ENCODE results near the gene NXT1. TPM values are rescaled to one million over a fixed set of nuclear protein-coding genes. Genes with fewer than 3 reads are reported as not detected.
"Not testable (repeated sequence)": the region's sequence is repeated elsewhere in the genome, so short reads cannot be mapped to it uniquely, and the experiment has no call there.

The NXT1 gene
- total RNA-seq, 1 donor from 2014 or later = 26.6 TPM

DNA sequence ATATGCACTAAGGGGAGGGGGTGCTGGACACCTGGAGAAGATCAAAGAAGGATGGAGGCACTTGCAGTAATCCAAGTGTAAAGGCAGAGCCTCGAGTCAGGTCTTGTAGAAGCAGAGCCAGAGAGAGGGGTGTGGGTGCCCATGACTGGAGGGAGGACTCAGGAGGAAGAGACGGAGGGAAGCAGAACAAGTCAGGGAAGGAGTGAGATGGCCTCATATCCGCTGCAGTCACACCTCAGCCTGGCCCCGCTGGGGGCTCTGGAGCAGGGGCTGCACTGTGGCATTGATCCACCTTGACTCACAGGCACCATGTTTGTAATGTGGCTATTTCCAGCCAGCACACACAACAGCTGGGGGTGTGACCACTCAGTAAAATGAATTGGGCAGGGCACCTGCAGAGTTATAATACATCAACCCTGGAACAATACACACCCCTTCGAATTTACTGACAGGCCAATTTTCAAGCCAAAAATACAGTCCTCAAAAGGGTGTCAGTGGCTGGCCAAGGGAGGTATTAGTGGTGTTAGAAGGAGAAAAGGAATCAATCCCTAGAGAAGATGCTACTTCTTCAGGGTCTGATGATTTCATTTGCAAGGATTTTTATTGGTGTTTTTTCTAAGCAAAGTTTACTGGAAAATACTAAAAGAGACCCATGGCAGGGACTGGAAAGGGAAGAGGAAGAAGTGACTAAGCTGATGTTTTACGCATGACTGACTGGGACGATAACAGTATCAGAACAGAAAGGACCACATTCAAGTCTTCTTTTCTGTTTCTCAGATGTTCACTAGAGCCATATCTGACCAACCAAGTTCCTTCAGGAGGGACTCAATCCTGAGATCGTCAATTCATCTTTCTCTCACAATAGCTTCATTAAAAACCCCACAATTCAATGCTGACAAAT lies 18.9 kb upstream of the NXT1 start:
- peak; percentile 44 to 71 for DNase-seq (ENCODE audit: low read depth in 2 of 2)

DNA sequence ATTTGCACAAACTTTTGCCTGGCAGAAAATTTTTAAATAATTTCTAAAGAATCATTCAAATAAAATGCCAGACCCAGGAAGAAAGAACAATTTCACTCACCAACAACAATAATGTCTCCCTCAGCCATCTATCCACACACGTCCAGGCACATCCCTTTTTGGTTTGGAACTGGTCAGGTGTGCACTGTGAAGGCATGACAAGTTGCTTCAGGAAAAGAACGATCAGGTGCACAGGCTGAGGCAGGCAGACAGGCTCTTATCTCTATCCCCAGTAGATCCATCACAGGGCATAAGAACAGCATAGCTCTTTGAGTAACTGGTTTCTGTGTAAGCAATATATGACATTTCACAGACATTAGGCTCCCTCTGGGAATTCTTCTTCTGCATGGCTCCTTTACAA lies 18.1 kb upstream of the NXT1 start:
- DNase-seq (ENCODE audit: low read depth in 2 of 2) = no peak

DNA sequence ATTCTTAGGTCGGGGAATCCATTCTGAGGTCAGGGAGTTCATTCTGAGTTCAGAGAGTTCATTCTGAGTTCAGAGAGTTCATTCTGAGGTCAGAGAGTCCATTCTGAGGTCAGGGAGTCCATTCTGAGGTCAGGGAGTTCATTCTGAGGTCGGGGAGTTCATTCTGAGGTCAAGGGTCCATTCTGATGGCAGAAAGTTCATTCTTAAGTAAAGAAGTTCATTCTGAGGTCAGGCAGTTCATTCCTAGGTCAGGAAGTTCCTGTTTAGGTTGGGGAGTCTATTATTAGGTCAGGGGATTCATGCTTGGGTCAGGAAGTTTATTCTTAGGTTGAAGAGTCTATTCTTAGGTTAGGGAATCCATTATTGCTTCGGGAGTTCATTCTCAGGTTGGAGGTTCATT lies 16.5 kb upstream of the NXT1 start:
- DNase-seq (ENCODE audit: low read depth in 2 of 2) = no peak

DNA sequence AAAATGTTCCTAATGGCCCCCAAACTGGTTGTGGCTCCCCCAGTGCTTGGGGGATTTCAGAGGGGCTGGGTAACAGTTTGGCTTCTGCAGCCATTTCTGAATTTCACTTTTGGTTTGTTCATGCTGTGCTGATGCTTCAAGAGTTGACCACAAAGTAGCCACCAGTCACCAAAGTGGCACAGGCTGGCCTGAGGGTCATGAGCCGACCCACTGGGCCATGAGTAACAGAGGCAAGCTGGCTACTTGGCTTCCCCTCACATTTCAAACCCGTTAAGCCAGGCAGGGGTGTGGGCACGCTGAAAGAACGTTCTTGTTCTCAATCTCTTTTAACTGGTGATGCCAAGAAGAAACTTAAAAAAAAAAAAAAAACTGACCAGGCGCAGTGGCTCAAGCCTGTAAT lies 15.1 kb upstream of the NXT1 start:
- no peak for DNase-seq (ENCODE audit: low read depth in 2 of 2)

DNA sequence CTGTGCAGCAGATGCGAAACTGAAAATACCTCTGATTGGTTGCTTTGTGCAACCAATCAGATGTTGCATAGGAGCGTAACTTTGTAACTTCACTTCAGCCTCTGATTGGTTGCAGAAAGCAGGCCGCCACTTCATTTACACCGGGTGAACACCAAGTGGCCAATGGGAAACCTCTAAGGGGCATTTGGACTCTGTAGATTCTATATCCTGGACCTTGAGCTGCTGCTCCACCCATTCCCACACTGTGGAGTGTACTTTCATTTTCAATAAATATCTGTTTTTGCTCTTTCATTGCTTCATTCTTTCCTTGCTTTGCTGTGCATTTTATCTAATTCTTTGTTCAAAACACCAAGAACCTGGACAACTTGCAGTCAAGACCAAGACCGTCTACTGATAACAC lies 14.1 kb upstream of the NXT1 start:
- DNase-seq (ENCODE audit: low read depth in 2 of 2) = no peak

DNA sequence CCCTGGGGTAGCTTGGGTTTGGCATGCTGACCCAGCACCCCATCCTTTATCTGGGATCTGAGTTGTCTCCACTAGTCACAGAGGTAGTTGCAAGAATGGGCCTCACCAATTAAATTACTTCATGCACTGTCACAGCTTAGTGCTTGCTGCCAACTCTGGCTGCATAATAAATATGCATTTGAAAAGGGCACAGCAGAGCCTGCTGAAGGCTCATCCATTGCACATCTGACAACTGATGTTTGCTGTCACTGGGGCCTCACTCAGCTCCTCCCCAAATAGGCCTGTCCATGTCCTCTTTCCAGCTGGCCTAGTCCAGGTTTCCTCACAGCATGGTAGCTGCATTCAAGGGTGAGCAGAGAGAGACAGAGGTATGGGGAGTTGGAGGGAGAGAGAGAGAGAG lies 13.3 kb upstream of the NXT1 start:
- DNase-seq (ENCODE audit: low read depth in 2 of 2) = no peak

DNA sequence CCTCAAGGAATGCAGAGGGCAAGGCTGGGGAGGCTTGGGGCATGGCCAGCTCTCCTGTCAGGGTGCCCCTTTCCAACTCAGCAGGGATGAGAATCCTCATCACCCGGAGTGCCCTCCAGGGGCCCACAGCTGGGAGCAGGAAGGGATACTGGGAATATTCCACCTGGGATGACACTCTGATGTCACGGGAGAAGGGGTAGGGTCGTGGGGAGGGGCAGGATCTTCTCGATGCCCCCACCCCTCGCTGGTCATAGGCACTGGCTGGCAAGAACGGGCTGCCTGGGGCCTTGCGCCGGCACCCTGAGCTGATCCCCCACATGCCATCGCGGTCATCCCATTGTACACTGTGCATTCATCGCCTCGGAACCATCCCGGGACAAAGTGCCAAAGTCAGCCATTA lies 10.6 kb upstream of the NXT1 start:
- no peak for DNase-seq (ENCODE audit: low read depth in 2 of 2)

DNA sequence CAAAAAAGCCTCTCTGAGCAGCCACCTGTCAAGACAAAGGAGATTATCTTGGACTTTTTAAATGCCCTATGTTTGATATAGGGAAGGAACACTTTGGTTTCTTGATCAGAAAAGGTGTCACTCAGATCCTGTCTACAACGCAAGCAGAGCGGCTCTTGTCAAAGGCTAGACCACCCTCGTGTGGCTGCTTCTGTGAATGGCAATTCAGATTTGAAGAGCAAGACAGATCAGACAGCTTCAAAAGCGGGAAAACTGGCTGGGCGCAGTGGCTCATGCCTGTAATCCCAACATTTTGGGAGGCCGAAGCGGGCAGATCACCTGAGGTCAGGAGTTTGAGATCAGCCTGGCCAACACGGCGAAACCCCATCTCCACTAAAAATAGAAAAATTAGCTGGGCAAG lies 10.1 kb upstream of the NXT1 start:
- peak; percentile 79 to 85 for DNase-seq (ENCODE audit: low read depth in 2 of 2)

DNA sequence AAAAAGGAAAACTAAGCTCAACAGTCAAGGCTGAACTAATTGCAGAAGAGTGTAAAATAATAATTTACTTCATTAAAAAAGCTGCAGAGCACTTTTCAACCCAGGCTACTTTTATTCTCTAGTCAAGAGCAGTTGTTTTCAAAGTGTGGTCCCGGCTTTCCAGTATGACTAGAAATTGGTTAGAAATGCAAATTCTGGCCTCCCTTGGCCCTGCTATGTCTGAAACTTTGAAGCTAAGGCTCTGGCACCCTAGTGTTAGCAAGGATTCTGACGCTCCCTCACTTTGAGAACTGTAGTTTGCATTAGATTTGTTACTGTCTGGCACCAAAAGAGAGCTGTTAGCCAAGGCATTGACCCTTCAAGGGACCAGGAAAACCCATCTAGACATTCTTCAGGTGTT lies 9.5 kb upstream of the NXT1 start:
- no peak for DNase-seq (ENCODE audit: low read depth in 2 of 2)

DNA sequence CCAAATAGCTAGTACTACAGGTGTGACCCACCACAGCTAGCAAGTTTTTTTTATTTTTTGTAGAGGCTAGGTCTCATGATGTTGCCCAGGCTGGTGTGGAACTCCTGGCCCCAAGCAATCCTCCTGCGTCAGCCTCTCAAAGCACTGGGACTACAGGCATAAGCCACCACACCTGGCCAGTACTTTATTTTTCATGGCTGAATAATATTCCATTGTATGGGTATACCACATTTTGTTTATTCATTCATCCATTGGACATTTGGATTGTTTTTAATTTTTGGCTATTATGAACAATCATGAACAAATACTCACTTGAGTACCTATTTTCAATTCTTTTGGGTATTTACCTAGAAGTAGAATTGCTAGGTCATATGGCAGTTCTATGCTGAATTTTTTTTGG lies 7.0 kb upstream of the NXT1 start:
- no peak for DNase-seq (ENCODE audit: low read depth in 2 of 2)

DNA sequence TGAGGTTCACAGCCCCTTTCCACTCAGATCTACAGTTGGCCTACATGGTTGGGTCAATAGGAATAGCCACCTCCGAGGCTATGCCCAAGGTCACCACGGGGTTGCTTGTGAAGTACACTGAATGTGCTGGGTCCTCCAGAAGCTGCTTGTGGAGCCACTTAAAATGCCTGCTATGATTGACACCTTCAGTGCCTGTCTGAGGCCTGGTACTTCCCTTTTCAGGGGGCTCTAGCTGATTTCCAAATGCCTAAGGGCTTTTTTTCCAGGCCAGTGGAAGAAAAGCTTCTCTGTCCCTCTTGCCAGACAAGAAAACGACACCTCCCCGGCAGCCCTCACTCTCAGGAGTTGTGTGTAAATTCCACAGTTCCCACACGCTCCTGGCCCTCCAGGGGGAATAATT lies 6.3 kb upstream of the NXT1 start:
- no peak for DNase-seq (ENCODE audit: low read depth in 2 of 2)

DNA sequence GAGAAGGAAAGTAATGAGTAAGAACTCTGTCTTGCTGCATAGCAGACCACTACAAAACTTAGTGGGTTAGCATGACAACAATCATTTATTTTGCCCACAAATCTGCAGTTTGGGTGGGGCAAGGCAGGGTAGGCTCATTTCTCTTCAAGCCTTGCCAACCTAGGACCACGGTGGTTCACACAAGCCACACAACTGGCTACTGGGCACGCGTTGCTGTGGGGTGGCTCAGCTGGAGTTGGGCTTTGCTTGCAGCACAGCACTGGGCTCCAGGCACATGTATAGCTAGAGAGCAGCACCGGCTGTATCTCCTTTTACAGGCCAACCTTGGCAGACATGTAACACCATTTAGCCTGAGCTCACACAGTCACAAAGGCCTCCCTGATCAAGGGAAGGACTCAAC lies 4.6 kb upstream of the NXT1 start:
- no peak for DNase-seq (ENCODE audit: low read depth in 2 of 2)

DNA sequence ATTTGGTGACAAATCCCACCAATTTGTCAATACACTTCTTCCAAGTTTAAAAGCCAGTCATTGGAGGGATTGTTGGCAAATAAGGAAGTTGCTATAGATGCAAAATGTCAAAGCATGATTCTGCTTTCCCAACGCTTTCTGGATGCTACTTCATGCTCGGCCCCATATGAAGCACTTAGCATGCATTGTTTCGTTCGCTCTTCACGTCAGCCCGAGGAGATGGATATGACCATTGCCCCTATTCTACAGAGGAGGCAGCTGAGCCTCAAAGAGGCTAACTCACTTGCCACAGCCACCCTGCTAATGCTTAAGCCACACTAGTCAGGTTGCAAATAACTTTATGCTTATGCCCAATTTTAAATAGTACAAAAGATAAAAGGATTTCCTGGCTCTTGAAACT lies 2.8 kb upstream of the NXT1 start:
- no peak for DNase-seq (ENCODE audit: low read depth in 2 of 2)

DNA sequence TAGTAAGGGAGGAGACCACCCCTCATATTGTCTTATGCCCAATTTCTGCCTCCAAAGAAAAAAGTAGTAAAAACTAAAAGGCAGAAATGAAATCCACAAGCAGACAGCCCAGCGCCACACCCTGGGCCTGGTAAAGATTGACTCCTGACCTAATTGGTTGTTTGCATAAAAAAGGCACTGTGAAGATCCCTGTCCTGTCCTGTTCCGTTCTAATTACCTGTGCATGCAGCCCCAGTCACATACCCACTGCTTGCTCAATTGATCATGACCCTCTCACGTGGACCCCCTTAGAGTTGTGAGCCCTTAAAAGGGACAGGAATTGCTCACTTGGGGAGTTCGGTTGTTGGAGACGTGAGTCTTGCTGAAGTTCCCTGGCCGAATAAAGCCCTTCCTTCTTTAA lies 2.1 kb upstream of the NXT1 start:
- not testable (repeated sequence) for DNase-seq (ENCODE audit: low read depth in 2 of 2)

DNA sequence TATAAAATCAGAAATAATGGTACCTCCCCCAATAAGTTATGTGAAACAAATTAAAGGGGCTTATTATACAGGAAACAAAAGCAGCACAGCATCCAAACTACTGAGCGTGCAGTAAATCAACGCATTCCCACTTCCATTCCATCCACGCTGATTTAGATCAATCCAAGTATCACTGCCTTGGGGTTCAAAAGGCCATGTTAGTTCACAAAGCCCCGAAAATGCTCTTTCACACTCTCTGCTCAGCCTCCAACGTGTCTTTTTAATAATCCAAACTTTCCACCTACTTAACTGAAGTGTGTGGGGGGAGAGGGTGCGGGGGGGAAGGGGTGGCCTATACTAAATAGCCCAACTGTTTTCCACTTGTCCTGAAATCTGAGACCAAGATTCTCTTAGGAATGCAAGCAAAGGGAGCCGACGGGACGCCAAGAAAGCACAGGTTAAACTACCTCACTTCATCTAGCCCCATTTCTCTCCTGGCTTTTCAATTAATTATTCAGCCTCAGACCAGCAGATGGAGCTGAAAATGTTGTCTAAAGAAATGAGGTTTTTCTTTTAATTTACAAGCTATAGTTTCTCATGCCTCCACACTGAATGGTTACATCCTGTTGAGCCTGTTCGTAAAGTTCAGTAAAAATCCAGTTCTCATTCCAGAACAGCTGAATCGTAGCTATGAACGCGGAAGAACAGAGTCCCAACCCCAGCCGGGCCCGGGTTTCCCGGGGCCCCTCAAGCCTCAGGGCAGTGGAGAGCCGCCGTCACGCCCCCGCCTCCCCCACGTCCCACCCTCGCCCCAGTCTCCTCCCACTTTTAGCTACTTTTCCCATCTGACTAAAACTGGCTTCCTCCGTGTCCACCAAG lies 1.0 kb upstream of the NXT1 start:
- peak in 1 of 2 donors; percentile 85 for DNase-seq (ENCODE audit: low read depth in 2 of 2)

DNA sequence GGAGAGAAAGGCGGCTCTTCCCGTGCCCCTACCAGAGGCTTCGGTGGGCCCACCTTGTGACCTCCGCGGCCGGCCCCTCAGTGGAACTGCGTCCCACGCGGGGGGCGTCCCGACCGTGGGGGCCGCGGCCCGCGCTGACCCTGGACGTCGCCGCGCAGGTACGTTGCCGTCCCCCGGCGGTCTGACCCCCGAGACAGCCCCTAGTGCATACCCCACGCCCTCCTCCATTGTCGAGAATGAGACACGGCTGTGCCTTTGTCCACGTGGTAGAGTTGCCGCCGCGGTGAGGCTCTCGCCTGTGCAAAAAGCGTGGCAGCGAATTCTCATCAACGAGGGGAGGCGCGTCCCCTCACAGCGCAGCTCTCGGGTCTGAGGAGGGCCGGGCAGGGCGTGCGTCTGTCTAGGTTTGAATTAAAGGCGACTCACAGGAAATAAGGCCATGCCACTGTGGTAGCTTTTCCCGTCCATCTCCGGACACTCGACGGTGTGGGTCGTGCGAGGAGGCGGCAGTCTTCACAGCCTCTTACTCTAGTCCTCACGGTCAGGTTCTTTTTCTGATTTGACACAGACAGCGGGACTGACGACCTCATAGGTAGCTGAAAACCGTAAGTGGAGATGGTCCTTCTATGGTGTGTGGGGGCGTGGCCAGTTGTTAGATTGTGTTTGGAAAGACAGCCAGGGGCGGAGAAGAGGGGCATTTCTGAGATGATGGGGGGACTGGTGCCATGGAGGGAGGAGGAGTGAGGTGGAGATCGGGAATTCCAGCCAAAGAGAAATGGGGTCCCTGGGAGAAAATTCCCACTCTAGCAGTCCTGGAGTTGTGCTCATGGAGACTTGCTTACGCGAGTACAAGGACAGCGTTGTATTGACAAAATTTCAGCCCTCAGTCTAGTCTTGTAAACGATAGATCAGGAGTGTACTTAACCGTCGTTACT lies 580 bp downstream of the NXT1 start:
- DNase-seq (ENCODE audit: low read depth in 2 of 2) = peak in 1 of 2 donors; percentile 73

DNA sequence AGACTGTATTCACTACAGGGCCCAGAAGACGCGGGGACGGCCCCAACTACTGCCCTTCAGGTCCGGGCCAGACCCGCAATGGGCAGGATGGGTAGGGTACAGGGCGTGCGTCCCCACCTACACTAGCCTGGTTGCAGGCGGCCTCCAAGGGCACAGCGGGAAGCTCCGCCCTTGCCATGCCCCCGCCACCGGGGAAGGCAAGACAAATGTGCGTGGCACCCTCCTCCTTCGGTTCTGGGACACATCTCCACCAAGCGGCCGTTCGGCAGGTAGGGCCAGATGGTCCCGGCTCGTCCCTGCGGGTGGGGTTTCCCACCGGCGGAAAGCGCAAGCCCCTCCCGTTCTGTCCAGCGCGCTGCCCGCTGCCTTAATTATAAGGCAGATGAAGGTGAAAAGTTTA lies 5.6 kb downstream of the NXT1 start:
- no peak for DNase-seq (ENCODE audit: low read depth in 2 of 2)

DNA sequence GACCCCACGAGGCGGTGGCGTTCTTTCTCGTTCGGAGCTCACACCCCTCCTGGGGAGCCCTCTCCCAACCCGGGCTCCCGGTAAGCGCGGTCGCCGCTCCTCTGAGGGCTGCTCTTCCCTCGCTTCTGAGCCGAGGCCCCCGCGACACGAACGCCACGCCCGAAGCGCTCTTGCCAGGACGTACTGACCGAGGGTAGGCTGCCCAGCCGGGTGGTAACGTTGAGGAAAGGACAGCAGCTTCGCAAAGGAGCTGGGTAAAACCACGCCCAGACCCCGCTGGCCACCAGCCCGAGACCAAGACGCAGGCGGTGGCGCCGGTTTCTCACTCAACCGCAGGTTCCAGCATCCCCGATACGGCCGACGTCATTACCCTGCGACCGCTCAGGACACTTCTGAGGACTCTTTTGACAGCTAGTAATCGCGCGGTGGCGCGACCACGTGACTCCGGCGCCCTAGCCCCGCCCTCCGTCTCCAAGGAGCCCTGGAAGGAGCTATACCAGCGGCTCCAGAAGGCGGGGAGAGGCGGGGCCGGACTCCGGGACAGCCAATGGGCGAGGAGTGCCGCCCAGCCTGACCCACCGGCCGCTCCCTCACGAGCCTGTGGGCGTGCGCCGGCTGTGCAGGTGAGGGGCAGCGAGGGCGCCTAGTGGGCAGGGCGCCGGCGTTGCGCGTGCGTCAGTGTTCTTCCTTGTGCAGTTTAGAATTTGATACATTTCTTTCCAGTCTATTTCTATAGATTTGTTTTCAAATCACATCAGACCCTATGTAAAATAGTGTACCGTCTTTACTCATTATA lies 7.4 kb downstream of the NXT1 start:
- peak; percentile 81 to 99 for DNase-seq (ENCODE audit: low read depth in 2 of 2)

DNA sequence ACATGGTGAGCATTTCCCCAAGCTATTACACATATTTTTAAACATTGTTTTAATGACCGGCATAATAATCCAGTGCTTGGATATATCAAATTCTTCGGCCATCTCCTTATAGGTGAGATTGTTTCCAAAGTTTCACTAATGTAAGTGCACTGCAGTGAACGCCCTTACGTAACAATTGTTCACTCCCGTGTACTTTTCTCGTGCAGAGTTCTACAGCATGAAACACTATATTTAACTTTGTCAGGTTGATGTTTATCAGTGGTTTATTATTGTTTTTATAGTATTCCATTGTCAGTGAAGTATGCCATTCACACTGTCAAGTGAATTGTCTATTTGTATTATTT lies 7.9 kb downstream of the NXT1 start:
- no peak for DNase-seq (ENCODE audit: low read depth in 2 of 2)

DNA sequence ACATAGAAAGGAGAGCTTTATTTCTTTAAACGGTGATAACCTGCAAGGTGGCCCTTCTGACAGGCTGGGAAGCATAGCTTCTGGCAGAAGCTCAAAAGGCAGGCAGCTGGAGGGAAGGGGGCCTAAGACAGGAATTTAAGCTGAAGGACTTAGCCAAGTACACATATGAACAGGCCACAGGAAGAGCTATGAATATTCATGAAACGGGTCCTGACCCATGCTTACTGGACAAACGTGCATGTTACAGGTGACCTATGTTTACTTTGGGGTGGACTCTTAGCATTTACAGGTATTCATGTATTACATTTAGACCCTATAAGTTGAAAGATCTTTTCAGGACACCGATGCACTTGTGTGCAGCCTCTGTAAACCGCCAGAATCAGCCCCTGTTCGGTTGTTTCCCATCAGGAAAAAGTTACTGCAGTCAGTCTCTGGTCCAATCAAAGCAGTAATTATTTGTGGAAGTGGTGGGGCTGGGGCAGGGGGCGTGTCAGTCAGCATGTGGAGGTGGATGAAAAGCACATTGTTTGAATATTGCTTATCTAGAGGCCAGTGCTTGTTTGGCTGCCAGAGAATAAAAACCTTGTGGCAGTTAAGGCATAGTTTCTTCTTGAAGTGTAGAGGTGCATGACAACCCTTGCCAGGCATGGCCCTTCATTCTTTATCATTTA lies 8.5 kb downstream of the NXT1 start:
- DNase-seq (ENCODE audit: low read depth in 2 of 2) = no peak
